Hippocampal formation (tissue), 2 donors: ENCODE data around the gene KLC3.

Experiments
- DNase-seq, 2 donors: peaks; one replicate each; lab custom pipeline; 2025; lab: John Stamatoyannopoulos, UW

Gene KLC3

GRCh38 chr19:45349126-45349415 lies 8.5 kb downstream of the KLC3 start:
- DNase-seq: no peak

- no peak for DNase-seq
These were observed 8.9 kb downstream of the KLC3 start for GRCh38 chr19:45349430-45349941.

GRCh38 chr19:45350477-45351058 lies 10.0 kb downstream of the KLC3 start:
- DNase-seq: no peak

- no peak for DNase-seq
These were observed 10.9 kb downstream of the KLC3 start for GRCh38 chr19:45351401-45351952.

- DNase-seq: no peak
These were observed 11.5 kb downstream of the KLC3 start for GRCh38 chr19:45352062-45352461.

- no peak for DNase-seq
These were observed 11.9 kb downstream of the KLC3 start for GRCh38 chr19:45352471-45352870.

- DNase-seq: no peak
These were observed 12.6 kb downstream of the KLC3 start for GRCh38 chr19:45352914-45353796.

- no peak for DNase-seq
These were observed 13.8 kb downstream of the KLC3 start for GRCh38 chr19:45354241-45354842.

- DNase-seq: no peak
These were observed 14.9 kb downstream of the KLC3 start for GRCh38 chr19:45355402-45355801.

- no peak for DNase-seq
These were observed 15.4 kb downstream of the KLC3 start for GRCh38 chr19:45355910-45356309.

GRCh38 chr19:45356760-45357444 lies 16.4 kb downstream of the KLC3 start:
- no peak for DNase-seq

GRCh38 chr19:45357445-45357783 lies 16.9 kb downstream of the KLC3 start:
- no peak for DNase-seq

GRCh38 chr19:45358213-45358792 lies 17.8 kb downstream of the KLC3 start:
- DNase-seq: no peak

GRCh38 chr19:45361608-45362007 lies 21.1 kb downstream of the KLC3 start:
- DNase-seq: no peak

- no peak for DNase-seq
These were observed 21.7 kb downstream of the KLC3 start for GRCh38 chr19:45362291-45362690.

GRCh38 chr19:45363861-45364459 lies 23.4 kb downstream of the KLC3 start:
- no peak for DNase-seq

- no peak for DNase-seq
These were observed 24.1 kb downstream of the KLC3 start for GRCh38 chr19:45364696-45365095.

GRCh38 chr19:45368127-45368526 lies 27.6 kb downstream of the KLC3 start:
- no peak for DNase-seq

GRCh38 chr19:45368737-45369340 lies 28.3 kb downstream of the KLC3 start:
- DNase-seq: no peak

- peak; percentile 95 to 99 for DNase-seq
These were observed 30.1 kb downstream of the KLC3 start, which contains the start of gene ERCC2 for GRCh38 chr19:45370410-45371204. TSS of gene ERCC2 (minus strand) at chr19:45370573. CDS start at chr19:45370540, 33 bp downstream.
